GM19467 (cell line): Measurements from ENCODE around the gene GLRA1.
"Not testable (repeated sequence)": the region's sequence is repeated elsewhere in the genome, so short reads cannot be mapped to it uniquely, and the experiment has no call there.

Experiments used
- ATAC-seq: cut with Tn5 transposase; IDR thresholded peaks from one replicate; pipeline ENCODE4 v1.9.1; 2021; ENCODE audit warnings: mild to moderate bottlenecking, moderate library complexity; ENCODE audit not compliant: unreplicated experiment

The GLRA1 gene

DNA sequence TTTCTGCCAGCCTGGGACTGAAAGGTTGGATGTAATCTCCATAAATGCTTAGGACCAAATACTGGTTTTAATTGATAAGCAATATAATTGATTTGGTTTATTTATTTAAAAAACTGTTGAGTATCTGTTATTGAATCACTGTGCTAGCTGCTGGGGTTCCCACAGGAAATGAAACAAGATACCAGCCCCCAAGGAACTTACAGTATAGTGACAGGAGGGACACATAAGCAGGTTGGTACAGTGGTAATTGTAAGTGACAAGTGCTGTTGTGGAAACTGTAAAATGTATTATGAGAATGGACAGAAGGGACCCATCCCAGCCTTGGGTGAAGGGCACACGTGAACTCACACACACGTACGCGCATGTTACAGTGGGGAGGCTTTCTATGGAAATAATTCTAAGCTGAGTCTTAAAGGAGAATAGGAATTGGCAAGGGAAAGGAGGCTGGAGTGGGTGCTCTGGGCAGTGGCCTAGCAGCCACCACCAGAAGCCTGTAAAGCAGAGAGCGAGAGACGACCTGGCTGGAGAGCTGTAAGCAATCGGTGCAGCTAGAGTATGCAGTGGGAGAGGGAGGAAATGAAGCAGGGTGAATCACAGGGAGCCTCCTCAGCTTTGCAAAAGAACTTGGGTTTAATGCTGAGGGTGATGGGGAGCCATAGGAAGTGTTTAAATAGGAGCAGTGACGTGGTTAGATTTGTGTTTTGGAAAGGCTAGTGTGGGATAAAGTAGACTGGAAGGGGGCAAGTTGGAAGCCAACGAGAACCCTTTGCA lies 39.3 kb downstream of the GLRA1 start:
- ATAC-seq: no peak

DNA sequence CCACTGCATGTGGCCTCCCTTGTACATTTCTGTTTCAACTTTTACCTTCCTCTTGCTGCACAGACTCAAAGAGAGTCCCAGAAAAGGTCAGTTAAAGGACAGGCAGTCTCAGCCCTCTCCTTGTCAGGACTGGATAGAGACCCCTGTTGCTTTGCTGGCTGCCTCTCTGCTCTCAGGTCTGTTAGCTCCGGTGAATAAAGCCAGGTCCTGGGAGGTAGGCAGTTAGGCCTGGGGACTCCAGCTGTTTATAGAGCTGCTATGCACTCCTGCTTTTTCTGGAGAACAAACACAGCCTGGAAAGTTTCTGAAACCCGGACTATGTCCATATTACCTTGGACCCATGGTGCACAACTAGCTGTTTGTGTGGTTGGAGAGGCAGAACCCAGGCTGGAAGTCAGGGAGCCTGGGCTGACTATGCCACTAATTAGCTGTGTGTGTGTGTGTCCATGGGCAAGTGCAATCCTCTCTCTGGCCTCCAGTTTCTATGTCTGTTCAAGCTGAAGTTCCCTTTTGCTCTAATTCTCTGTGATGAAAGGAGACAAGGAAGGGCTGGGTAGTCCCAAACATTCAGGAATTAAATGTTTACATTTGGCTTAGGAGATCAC lies 42.9 kb downstream of the GLRA1 start:
- ATAC-seq: no peak

DNA sequence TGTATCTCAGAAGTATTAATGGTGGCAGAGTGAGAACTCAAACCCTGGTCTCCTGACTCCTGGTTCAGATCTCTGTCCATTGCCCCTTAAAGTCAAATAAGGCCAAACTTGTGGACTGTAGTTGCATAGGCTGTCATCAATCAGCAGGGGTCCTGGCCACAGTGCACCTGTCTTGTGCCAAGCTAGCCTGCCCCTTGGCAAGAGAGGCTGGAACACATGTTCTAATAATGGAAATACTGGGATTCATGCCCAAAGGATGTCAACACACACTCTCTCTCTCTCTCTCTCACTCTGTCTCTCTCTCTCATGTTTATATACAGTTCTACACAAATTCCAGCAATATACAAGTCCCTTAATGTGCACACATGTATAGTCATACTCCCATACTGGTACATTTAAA lies 44.3 kb downstream of the GLRA1 start:
- ATAC-seq: no peak

DNA sequence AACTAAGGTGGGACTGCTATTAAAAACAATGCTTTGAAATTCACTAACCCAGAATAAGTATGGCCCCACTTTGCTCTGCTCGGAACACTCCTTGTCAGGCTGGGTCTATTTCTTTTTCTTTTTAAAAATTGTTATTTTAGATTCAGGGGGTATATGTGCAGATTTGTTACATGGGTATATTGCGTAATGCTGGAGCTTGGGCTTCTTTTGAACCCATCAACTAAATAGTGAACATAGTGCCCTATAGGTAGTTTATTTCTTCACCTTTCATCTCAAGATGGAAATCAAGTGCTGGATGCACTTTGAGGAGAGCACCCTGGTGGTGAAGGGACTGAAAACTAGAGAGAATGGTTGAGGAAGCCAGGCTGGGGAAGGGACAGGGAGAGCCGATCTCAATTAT lies 51.0 kb downstream of the GLRA1 start:
- no peak for ATAC-seq

DNA sequence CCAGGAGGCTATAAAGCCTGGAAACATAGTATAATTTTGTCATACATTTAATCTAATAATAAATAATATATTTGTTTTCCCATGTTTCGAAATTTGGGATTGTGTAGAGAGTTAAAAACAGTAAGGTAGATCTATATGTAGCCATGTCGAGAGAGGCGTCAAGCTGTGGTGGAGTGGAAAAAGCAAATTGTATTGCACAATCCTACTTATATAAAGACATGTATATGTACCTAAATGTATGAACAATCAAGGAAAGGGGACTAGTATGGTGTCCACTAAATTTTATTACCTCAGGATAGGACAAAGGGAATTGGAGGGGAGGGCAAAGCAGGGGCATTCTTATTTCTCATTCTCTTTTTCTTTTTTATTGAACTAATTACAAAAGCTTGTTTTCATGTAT lies 52.0 kb downstream of the GLRA1 start:
- no peak for ATAC-seq

- ATAC-seq: no peak
Observed at GRCh38 chr5:151870820-151871219, 53.8 kb downstream of the GLRA1 start.

DNA sequence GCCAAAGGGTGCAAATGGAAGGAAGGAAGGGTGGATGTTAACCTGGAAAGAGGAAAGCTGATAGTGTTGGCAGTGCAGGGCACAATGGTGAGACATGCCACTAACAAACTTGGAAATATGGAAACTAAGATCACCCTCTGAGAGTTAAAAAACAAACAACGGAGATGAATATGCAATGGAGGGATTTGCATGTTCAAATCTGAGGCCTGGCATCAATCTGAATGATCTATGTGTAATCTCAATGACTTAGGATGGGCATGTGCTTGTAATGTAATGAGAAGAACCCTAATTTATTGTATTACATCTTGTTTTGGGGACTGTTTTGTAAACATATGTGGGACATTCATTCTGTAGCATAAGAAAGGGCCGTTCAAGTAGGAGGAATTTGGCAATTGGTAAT lies 54.4 kb downstream of the GLRA1 start:
- ATAC-seq: no peak

GRCh38 chr5:151869843-151870242 lies 54.8 kb downstream of the GLRA1 start:
- no peak for ATAC-seq

GRCh38 chr5:151868451-151868850 lies 56.2 kb downstream of the GLRA1 start:
- no peak for ATAC-seq

- ATAC-seq: no peak
Observed at GRCh38 chr5:151864061-151864748, 60.4 kb downstream of the GLRA1 start.

GRCh38 chr5:151863566-151863965 lies 61.1 kb downstream of the GLRA1 start:
- no peak for ATAC-seq

GRCh38 chr5:151862811-151863472 lies 61.7 kb downstream of the GLRA1 start:
- ATAC-seq: no peak

- not testable (repeated sequence) for ATAC-seq
Observed at GRCh38 chr5:151860867-151861266, 63.8 kb downstream of the GLRA1 start.

- no peak for ATAC-seq
Observed at GRCh38 chr5:151856861-151857260, 67.8 kb downstream of the GLRA1 start.

- ATAC-seq: no peak
Observed at GRCh38 chr5:151855701-151856100, 69.0 kb downstream of the GLRA1 start.

GRCh38 chr5:151847871-151848270 lies 76.8 kb downstream of the GLRA1 start:
- ATAC-seq: no peak

DNA sequence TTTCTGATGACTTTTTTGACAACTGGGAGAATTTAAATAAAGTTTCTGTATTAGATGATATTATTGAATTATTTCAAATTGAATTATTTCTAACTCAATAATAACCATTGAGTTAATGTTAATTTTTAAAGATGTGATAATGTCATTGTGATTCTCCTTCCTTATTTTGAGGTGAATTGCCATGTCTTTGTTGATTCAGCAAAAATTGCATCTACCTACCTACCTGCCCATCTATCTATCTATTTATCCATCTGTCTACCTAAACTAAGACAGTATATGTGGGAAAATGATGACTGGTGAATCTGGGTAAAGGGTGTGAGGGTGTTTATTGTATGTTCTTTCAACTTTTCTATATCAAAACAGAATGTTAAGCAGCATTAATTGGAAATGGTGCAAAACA lies 77.9 kb downstream of the GLRA1 start:
- ATAC-seq: no peak

- not testable (repeated sequence) for ATAC-seq
Observed at GRCh38 chr5:151832843-151833242, 91.8 kb downstream of the GLRA1 start.

GRCh38 chr5:151829370-151829769 lies 95.3 kb downstream of the GLRA1 start:
- no peak for ATAC-seq

DNA sequence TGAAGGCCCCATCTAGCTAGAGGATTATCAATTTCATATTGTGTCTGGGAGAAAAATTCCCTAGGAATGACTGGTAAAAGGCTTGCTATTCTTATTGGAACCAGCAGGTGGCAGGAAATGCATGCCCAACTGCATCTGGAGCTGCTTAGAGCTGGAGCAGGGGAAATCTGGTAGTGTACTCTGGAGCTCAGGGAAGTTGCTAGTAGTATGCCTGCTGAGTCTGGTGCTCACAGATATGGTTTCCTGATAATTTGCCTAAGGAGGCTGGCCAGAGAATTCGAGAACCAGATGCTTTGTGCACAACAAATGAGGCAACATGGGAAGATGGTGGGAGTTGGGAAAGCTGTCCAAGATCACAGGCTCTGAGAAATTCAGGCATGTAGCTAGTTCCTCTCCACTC lies 99.2 kb downstream of the GLRA1 start:
- ATAC-seq: peak; percentile 59

GRCh38 chr5:151822141-151822540 lies 102.5 kb downstream of the GLRA1 start:
- no peak for ATAC-seq

DNA sequence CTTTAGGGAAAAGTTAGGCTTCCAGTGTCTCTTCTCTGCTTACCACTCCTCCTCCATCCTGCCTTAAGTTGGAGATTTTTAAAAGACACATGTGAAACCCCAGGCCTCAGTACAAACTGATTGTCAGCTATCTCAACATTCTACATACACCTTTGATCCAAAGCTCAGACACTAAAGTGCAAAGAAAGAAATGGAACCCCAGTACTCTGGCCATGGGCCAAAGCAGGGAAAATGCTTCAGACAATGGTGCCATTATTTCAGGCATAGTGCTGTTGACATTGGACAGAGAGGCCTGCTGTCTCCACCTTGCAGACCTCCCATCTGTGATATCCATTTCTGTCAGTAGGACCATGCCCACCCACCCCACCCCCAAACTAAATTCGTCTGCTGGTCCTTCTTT lies 103.7 kb downstream of the GLRA1 start:
- ATAC-seq: no peak
